ENCODE results near the gene NINJ1. TPM values are rescaled to one million over a fixed set of nuclear protein-coding genes. Genes with fewer than 3 reads are reported as not detected.

The NINJ1 gene
- total and polyA plus RNA-seq, 2 of the 13 experiments (the other 11 are each of a cell fraction or from before 2014, with no cell fraction given) = 81.2 to 92.1 TPM

DNA sequence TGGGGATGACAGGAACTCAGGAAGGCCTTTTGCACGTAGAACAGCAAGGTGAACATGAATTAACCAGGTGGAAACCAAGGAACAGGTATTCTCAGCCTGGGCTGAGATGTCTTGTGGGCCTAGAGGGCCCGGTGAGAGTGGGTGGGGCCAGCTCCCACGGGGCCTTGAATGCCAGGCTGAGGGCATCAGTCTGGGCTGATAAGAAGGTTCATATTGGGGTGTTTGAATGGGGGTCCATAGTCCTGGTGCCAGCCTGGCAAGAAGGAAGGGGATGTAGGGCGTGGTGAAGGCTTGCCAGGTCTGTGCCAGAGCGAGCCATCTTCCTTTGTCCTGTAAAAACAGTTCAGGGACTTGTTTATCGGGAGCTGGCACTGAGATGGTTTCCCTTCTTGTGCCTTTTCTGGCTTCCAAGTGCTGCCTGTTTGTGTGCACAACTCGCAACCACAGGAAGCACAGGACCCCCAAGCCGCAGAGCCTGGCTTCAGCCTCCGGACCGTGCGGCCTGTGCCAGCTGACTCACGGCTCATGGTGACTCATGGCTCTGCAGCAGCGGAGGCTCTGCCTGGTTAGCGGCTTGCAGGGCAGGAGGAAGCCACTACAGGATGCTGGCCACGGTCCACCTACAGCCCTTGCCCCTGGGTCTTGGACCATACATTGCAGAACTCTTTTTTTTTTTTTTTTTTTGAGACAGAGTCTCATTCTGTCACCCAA lies 35.7 kb downstream of the NINJ1 start (continued):
- no peak for TF ChIP-seq MEIS2 (CRISPR knock-in tag; IDR thresholded peaks at IDR 0.05)
- TF ChIP-seq ZNF343 (CRISPR knock-in tag; IDR thresholded peaks at IDR 0.05) = no peak
- TF ChIP-seq NCOA1 (CRISPR knock-in tag; IDR thresholded peaks at IDR 0.05) = no peak
- TF ChIP-seq ZNF776 (CRISPR knock-in tag; IDR thresholded peaks at IDR 0.05) = no peak
- TF ChIP-seq ZNF839 (CRISPR knock-in tag; IDR thresholded peaks at IDR 0.05; ENCODE audit: borderline replicate concordance) = no peak
- TF ChIP-seq ZNF530 (CRISPR knock-in tag; IDR thresholded peaks at IDR 0.05; ENCODE audit: low read depth) = no peak
- TF ChIP-seq NR2F6 (IDR thresholded peaks at IDR 0.05) = no peak
- peak; percentile 27; the same call in 1 of the 2 replicates for TF ChIP-seq NR2F6 (CRISPR knock-in tag; IDR thresholded peaks at IDR 0.05)
- no peak; the same call in 1 of the 2 replicates for TF ChIP-seq HDAC2 (CRISPR knock-in tag; IDR thresholded peaks at IDR 0.05)
- no peak for TF ChIP-seq PHF5A (CRISPR knock-in tag; IDR thresholded peaks at IDR 0.05; ENCODE audit: low read depth, unreplicated experiment)
- no peak for TF ChIP-seq TMF1 (CRISPR knock-in tag; IDR thresholded peaks at IDR 0.05; ENCODE audit: low read depth)
- TF ChIP-seq ZNF430 (CRISPR knock-in tag; IDR thresholded peaks at IDR 0.05) = no peak
- peak; percentile 4; the same call in 1 of the 2 replicates for TF ChIP-seq NFE2L2 (IDR thresholded peaks at IDR 0.05; ENCODE audit: low read length)
- no peak for TF ChIP-seq ZNF20 (CRISPR knock-in tag; IDR thresholded peaks at IDR 0.05)
- TF ChIP-seq, protein P1, sequence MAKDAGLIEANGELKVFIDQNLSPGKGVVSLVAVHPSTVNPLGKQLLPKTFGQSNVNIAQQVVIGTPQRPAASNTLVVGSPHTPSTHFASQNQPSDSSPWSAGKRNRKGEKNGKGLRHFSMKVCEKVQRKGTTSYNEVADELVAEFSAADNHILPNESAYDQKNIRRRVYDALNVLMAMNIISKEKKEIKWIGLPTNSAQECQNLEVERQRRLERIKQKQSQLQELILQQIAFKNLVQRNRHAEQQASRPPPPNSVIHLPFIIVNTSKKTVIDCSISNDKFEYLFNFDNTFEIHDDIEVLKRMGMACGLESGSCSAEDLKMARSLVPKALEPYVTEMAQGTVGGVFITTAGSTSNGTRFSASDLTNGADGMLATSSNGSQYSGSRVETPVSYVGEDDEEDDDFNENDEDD (CRISPR knock-in tag; IDR thresholded peaks at IDR 0.05; ENCODE audit: borderline replicate concordance) = no peak
- no peak for TF ChIP-seq MED8 (CRISPR knock-in tag; IDR thresholded peaks at IDR 0.05; ENCODE audit: insufficient replicate concordance)
- TF ChIP-seq, protein P2, sequence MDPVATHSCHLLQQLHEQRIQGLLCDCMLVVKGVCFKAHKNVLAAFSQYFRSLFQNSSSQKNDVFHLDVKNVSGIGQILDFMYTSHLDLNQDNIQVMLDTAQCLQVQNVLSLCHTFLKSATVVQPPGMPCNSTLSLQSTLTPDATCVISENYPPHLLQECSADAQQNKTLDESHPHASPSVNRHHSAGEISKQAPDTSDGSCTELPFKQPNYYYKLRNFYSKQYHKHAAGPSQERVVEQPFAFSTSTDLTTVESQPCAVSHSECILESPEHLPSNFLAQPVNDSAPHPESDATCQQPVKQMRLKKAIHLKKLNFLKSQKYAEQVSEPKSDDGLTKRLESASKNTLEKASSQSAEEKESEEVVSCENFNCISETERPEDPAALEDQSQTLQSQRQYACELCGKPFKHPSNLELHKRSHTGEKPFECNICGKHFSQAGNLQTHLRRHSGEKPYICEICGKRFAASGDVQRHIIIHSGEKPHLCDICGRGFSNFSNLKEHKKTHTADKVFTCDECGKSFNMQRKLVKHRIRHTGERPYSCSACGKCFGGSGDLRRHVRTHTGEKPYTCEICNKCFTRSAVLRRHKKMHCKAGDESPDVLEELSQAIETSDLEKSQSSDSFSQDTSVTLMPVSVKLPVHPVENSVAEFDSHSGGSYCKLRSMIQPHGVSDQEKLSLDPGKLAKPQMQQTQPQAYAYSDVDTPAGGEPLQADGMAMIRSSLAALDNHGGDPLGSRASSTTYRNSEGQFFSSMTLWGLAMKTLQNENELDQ (CRISPR knock-in tag; IDR thresholded peaks at IDR 0.05; ENCODE audit: borderline replicate concordance) = no peak
- no peak for TF ChIP-seq MTF1 (CRISPR knock-in tag; IDR thresholded peaks at IDR 0.05)
- no peak for TF ChIP-seq TP53 (CRISPR knock-in tag; conservative IDR thresholded peaks at IDR 0.05)
- TF ChIP-seq KLF9 (CRISPR knock-in tag; IDR thresholded peaks at IDR 0.05; ENCODE audit: low read depth) = no peak
- TF ChIP-seq LCORL (IDR thresholded peaks at IDR 0.05) = no peak
- no peak for TF ChIP-seq LCORL (CRISPR knock-in tag; IDR thresholded peaks at IDR 0.05)
- no peak for TF ChIP-seq AKAP8 (CRISPR knock-in tag; IDR thresholded peaks at IDR 0.05)
- TF ChIP-seq, protein P3, sequence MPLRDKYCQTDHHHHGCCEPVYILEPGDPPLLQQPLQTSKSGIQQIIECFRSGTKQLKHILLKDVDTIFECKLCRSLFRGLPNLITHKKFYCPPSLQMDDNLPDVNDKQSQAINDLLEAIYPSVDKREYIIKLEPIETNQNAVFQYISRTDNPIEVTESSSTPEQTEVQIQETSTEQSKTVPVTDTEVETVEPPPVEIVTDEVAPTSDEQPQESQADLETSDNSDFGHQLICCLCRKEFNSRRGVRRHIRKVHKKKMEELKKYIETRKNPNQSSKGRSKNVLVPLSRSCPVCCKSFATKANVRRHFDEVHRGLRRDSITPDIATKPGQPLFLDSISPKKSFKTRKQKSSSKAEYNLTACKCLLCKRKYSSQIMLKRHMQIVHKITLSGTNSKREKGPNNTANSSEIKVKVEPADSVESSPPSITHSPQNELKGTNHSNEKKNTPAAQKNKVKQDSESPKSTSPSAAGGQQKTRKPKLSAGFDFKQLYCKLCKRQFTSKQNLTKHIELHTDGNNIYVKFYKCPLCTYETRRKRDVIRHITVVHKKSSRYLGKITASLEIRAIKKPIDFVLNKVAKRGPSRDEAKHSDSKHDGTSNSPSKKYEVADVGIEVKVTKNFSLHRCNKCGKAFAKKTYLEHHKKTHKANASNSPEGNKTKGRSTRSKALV (CRISPR knock-in tag; IDR thresholded peaks at IDR 0.05) = no peak
- TF ChIP-seq ZNF235 (CRISPR knock-in tag; IDR thresholded peaks at IDR 0.05; ENCODE audit: borderline replicate concordance) = no peak
- no peak for TF ChIP-seq CAMTA2 (CRISPR knock-in tag; IDR thresholded peaks at IDR 0.05; ENCODE audit: borderline replicate concordance)
- no peak for TF ChIP-seq KLF13 (CRISPR knock-in tag; IDR thresholded peaks at IDR 0.05)
